Natural killer cell (primary cell): ENCODE results near the gene ULK4. TPM values are rescaled to one million over a fixed set of nuclear protein-coding genes. Genes with fewer than 3 reads are reported as not detected.

Source experiments
- ATAC-seq, 3 donors: fragments of 150-1000 bp in 2 of 3; fragments of 200-7000 bp in 1 of 3; cut with Tn5 transposase; 1 replicate in 1 of 3; 2 replicates in 2 of 3; pipeline ENCODE4 v1.10.0; 2021; ENCODE audit warnings: mild to moderate bottlenecking in 2 of 3, moderate library complexity in 2 of 3
- DNase-seq, 2 donors: peaks; one replicate each; pipeline versions ENCODE4 v3.0.0 to v3.0.0-alpha.2; 2013 to 2021; ENCODE audit warnings: mixed read lengths in 1 of 2
- H3K27ac ChIP-seq: one replicate; pipeline ENCODE4 v1.5.1; 2013; ENCODE audit warnings: mild to moderate bottlenecking, low read length
- H3K27me3 ChIP-seq: one replicate; pipeline ENCODE4 v1.6.1; 2013; ENCODE audit warnings: low read length; ENCODE audit not compliant: control insufficient read depth, insufficient read depth
- H3K36me3 ChIP-seq: one replicate; pipeline ENCODE4 v1.6.1; 2013; ENCODE audit warnings: low read length; ENCODE audit not compliant: control insufficient read depth, insufficient read depth
- H3K4me1 ChIP-seq: one replicate; pipeline ENCODE4 v1.6.1; 2013; ENCODE audit warnings: low read length; ENCODE audit not compliant: control insufficient read depth, insufficient read depth
- H3K4me3 ChIP-seq: one replicate; pipeline ENCODE4 v1.5.1; 2013; ENCODE audit warnings: low read length
- H3K9me3 ChIP-seq: one replicate; pipeline ENCODE4 v1.6.1; 2013; ENCODE audit warnings: low read length; ENCODE audit not compliant: control insufficient read depth, insufficient read depth
- H3K27ac Mint-ChIP-seq, 2 donors: one replicate each; pipeline ENCODE4 v1.8.0; 2022; ENCODE audit warnings: mild to moderate bottlenecking in 2 of 2, mixed read lengths in 2 of 2, moderate library complexity in 1 of 2
- H3K27me3 Mint-ChIP-seq, 2 donors: one replicate each; pipeline ENCODE4 v1.8.0; 2022; ENCODE audit warnings: low read depth in 2 of 2, mixed read lengths in 2 of 2
- H3K36me3 Mint-ChIP-seq: one replicate; pipeline ENCODE4 v1.8.0; 2022; ENCODE audit warnings: mixed read lengths
- H3K4me1 Mint-ChIP-seq, 2 donors: one replicate each; pipeline ENCODE4 v1.8.0; 2022; ENCODE audit warnings: mixed read lengths in 2 of 2
- H3K4me3 Mint-ChIP-seq: one replicate; pipeline ENCODE4 v1.8.0; 2022; ENCODE audit warnings: mild to moderate bottlenecking, moderate library complexity, mixed read lengths
- H3K9me3 Mint-ChIP-seq, 2 donors: one replicate each; pipeline ENCODE4 v1.8.0; 2022; ENCODE audit warnings: mixed read lengths in 2 of 2
- WGBS: methylation state at CpG from one replicate; pipeline ENCODE4 v1.1.7; 2013; ENCODE audit warnings: missing lambda C conversion rate; ENCODE audit not compliant: insufficient coverage; 5-methylcytosine and 5-hydroxymethylcytosine counted together
- intact Hi-C: fragments of 100-400 bp; cut with micrococcal nuclease; formaldehyde crosslinking; loops from one replicate; pipeline ENCODE4 v1.14.2; 2022
- total RNA-seq, 4 donors: library from RNA; stranded (reverse); fragments of 120-200 nt in 1 of 4; gene quantifications; one replicate each; pipeline versions ENCODE4 v1.2.3 to v1.2.4, GENCODE V29; 2013 to 2022
- TF ChIP-seq, protein P1 (sequence below): fragments of 200-600 bp; IDR thresholded peaks from one replicate; pipeline ENCODE4 v1.8.0; 2022; ENCODE audit warnings: antibody characterized with exemption

The ULK4 gene
- total RNA-seq, 3 donors from 2014 or later (not counting 1 experiment from before 2014, with no cell fraction given): 19.2 to 25.7 (median 21.2) TPM

DNA sequence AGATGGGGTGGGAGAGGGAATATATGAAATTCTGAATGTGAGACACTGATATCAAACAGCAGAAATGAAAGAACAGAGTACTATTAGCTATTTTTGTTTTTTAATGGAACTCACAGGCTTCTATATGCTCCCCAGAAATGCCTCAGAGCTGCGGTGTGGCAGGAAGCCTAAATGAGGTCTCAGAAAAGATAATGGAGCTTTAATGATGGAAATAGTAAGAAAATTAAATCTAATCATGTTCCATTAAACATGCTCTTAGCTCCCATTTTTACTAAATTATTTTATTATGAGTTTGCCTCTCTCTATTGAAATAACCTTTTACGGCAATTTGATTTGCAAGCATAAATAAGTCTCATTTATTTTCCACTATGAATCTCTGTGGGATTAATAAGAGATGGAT, 378.9 kb downstream of the ULK4 start:
- H3K4me1 Mint-ChIP-seq: no peaks in the 10 kb centered on the region
- no peak for ATAC-seq
- no peak for DNase-seq
- H3K4me3 Mint-ChIP-seq: no peak overlapping the region
- TF ChIP-seq, protein P1, sequence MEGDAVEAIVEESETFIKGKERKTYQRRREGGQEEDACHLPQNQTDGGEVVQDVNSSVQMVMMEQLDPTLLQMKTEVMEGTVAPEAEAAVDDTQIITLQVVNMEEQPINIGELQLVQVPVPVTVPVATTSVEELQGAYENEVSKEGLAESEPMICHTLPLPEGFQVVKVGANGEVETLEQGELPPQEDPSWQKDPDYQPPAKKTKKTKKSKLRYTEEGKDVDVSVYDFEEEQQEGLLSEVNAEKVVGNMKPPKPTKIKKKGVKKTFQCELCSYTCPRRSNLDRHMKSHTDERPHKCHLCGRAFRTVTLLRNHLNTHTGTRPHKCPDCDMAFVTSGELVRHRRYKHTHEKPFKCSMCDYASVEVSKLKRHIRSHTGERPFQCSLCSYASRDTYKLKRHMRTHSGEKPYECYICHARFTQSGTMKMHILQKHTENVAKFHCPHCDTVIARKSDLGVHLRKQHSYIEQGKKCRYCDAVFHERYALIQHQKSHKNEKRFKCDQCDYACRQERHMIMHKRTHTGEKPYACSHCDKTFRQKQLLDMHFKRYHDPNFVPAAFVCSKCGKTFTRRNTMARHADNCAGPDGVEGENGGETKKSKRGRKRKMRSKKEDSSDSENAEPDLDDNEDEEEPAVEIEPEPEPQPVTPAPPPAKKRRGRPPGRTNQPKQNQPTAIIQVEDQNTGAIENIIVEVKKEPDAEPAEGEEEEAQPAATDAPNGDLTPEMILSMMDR: no peak
- Histone ChIP-seq H3K4me1 (no peaks in the 10 kb centered on the region), H3K4me3 (no peak overlapping the region), H3K27ac (no peak overlapping the region), H3K27me3 (no peaks in the 10 kb centered on the region), H3K36me3 (no peaks in the 10 kb centered on the region), H3K9me3 (no peaks in the 10 kb centered on the region)
- no CpG with 5 or more reads among the region's 2 CpGs for WGBS
- no peaks in the 10 kb centered on the region for H3K36me3 Mint-ChIP-seq
- no peak overlapping the region for H3K27ac Mint-ChIP-seq
- no peaks in the 10 kb centered on the region for H3K9me3 Mint-ChIP-seq
- H3K27me3 Mint-ChIP-seq: peaks cover 0 to 2% of the 10 kb centered on the region in 2 donors
- intact Hi-C loops: no loop called here

DNA sequence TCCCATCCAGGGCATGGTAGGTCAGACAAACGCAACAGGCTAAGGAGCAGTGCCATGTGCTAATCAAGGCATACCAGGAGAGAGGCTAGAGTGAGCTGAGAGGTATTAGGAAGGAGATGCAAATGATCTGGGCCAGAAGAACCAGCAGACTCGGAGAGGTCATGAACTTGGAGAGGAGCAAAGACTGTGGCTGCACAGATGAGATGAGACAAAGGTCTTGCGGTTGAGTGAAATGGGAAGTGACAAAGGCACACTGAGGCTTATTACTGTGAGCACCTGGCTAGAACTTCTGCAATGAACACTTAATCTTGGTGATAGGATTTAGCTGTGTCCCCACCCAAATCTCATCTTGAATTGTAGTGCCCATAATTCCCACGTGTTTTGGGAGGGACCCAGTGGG, 380.2 kb downstream of the ULK4 start:
- WGBS: 78% methylated on average over 4 of the region's 4 CpGs
- Mint-ChIP-seq H3K36me3 (no peaks in the 10 kb centered on the region), H3K27ac (no peak overlapping the region)

DNA sequence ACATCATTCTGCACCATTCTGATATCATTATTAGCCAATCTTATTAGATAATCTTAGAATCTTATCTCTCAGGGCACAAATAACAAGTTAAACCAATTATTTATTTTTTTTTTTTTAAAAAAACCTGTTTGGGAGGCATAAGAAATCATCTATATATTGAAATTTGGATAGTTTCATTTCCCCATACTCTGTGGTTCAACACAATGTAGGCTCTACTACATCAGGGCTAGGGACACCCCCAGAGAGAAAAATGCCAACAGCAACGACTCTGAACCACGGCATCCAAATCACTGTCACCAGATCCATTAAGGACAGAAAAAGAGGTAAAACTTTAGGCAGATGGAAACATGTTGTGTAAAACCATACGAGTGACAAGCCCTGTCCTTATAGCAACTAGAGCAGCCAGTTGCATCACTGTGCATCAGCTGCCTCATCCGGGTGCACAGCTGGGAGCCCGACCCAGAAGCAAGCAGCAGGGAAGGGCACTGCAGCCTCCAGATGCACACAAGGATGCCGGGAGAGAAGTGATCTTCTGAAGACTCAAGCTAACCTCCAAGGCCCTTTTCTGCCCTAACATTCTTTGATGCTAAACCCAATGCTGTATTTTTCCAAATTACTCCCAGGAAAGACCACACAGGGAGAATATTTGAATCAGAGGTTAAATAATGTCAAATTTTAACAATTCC, 381.5 kb downstream of the ULK4 start:
- H3K4me1 ChIP-seq: no peaks in the 10 kb centered on the region
- H3K4me1 Mint-ChIP-seq: no peaks in the 10 kb centered on the region
- H3K27me3 Mint-ChIP-seq: peaks cover 0 to under 1% of the 10 kb centered on the region in 2 donors
- DNase-seq (no peak), ATAC-seq (no peak)
- H3K9me3 ChIP-seq: no peaks in the 10 kb centered on the region
- 89% methylated on average over 6 of the region's 6 CpGs for WGBS
- H3K36me3 Mint-ChIP-seq: no peaks in the 10 kb centered on the region
- no peaks in the 10 kb centered on the region for H3K9me3 Mint-ChIP-seq
- TF ChIP-seq, protein P1: no peak
- intact Hi-C loops: no loop called here
- no peak overlapping the region for H3K4me3 Mint-ChIP-seq
- H3K27ac ChIP-seq: no peak overlapping the region
- H3K36me3 ChIP-seq: no peaks in the 10 kb centered on the region
- H3K27me3 ChIP-seq: no peaks in the 10 kb centered on the region
- H3K27ac Mint-ChIP-seq: no peak overlapping the region
- H3K4me3 ChIP-seq: no peak overlapping the region

More for the DNA sequence above, 380.2 kb downstream of the ULK4 start:
- peaks cover 0 to 2% of the 10 kb centered on the region in 2 donors for H3K27me3 Mint-ChIP-seq
- H3K36me3 ChIP-seq: no peaks in the 10 kb centered on the region
- DNase-seq (no peak), ATAC-seq (no peak)
- no peak overlapping the region for H3K4me3 ChIP-seq
- TF ChIP-seq, protein P1: no peak
- no peak overlapping the region for H3K4me3 Mint-ChIP-seq
- no peaks in the 10 kb centered on the region for H3K27me3 ChIP-seq
- no peaks in the 10 kb centered on the region for H3K9me3 Mint-ChIP-seq
- H3K27ac ChIP-seq: no peak overlapping the region
- H3K9me3 ChIP-seq: no peaks in the 10 kb centered on the region
- intact Hi-C loops: no loop called here
- H3K4me1 Mint-ChIP-seq: no peaks in the 10 kb centered on the region
- no peaks in the 10 kb centered on the region for H3K4me1 ChIP-seq

DNA sequence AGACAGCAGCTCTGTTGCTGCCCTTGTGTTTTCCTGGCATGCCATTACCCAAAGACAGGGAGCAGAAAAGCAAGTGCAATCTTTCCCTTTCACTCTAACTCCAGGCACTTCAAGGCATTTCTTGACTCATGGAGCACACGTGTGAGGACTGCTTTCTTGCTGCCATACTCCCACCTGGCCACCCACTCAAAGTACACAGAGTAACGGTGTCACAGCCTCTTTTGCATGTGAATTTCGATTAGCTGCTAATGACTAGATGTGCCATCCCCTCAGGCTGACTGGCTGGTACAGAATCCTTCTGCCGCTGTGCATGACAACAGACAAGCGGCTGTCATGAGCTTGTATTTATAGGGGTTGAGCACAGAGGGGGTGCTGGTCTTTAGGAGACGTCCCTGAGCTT, 382.0 kb downstream of the ULK4 start:
- Mint-ChIP-seq H3K36me3 (no peaks in the 10 kb centered on the region), H3K27ac (no peak overlapping the region), H3K4me3 (no peak overlapping the region), H3K27me3 (no peaks in the 10 kb centered on the region), H3K4me1 (no peaks in the 10 kb centered on the region), H3K9me3 (no peaks in the 10 kb centered on the region)
- intact Hi-C loops: no loop called here
- no peak for ATAC-seq
- Histone ChIP-seq H3K4me3 (no peak overlapping the region), H3K27me3 (no peaks in the 10 kb centered on the region), H3K36me3 (no peaks in the 10 kb centered on the region), H3K4me1 (no peaks in the 10 kb centered on the region), H3K9me3 (no peaks in the 10 kb centered on the region), H3K27ac (no peak overlapping the region)
- DNase-seq: no peak
- 75% methylated on average over 4 of the region's 6 CpGs for WGBS
- TF ChIP-seq, protein P1: no peak
